Esophagus squamous epithelium (tissue), 5 donors: Measurements from ENCODE around the gene CNPPD1. TPM values are rescaled to one million over a fixed set of nuclear protein-coding genes. Genes with fewer than 3 reads are reported as not detected.
"Not testable (repeated sequence)": the region's sequence is repeated elsewhere in the genome, so short reads cannot be mapped to it uniquely, and the experiment has no call there.

Experiments used
- DNase-seq: peaks from one replicate; lab custom pipeline; 2025; lab: John Stamatoyannopoulos, UW
- H3K27ac ChIP-seq, 4 donors: fragments of 200-600 bp; sonication (generic); one replicate each; pipeline ENCODE4 v1.5.1; 2016 to 2019; ENCODE audit warnings: mild to moderate bottlenecking in 1 of 4
- H3K27me3 ChIP-seq, 4 donors: fragments of 200-600 bp; sonication (generic); 1 replicate in 3 of 4; 2 replicates in 1 of 4; pipeline versions ENCODE4 v1.5.1 to v1.6.0; 2017 to 2021; ENCODE audit warnings: antibody characterized with exemption in 1 of 4
- H3K36me3 ChIP-seq, 3 donors: fragments of 200-600 bp; sonication (generic); one replicate each; pipeline ENCODE4 v1.5.1; 2016 to 2019
- H3K4me1 ChIP-seq, 3 donors: fragments of 200-600 bp; sonication (generic); one replicate each; pipeline ENCODE4 v1.5.1; 2017 to 2019
- H3K4me3 ChIP-seq, 4 donors: fragments of 200-600 bp; sonication (generic); 1 replicate in 3 of 4; 2 replicates in 1 of 4; pipeline ENCODE4 v1.5.1; 2016 to 2019; ENCODE audit warnings: mild to moderate bottlenecking in 2 of 4, moderate library complexity in 1 of 4
- H3K9me3 ChIP-seq, 3 donors: fragments of 200-600 bp; sonication (generic); one replicate each; pipeline ENCODE4 v1.5.1; 2016 to 2019
- POLR2A ChIP-seq, 4 donors: fragments of 450-650 bp; IDR thresholded peaks; one replicate each; pipeline ENCODE4 v1.6.1; 2017; ENCODE audit warnings: antibody characterized with exemption in 4 of 4, mild to moderate bottlenecking in 4 of 4, moderate library complexity in 3 of 4
- WGBS, 2 donors: methylation state at CpG; one replicate each; pipeline ENCODE4 v1.1.5; 2018; 5-methylcytosine and 5-hydroxymethylcytosine counted together
- intact Hi-C: fragments of 100-400 bp; cut with DNase I; formaldehyde crosslinking; loops from one replicate; pipeline ENCODE4 v1.15.0; 2022
- total RNA-seq, 4 donors: library from RNA; depleted of rRNA; stranded (reverse); fragments of >200 nt; gene quantifications; one replicate each; pipeline ENCODE4 v1.1.0, GENCODE V29; 2016
- TF ChIP-seq, protein P1 (sequence below), 6 experiments: fragments of 450-650 bp in 4 of 6; fragments of 200-600 bp in 2 of 6; sonication (generic) in 2 of 6; IDR thresholded peaks; one replicate each; pipeline ENCODE4 v1.5.1; 2016 to 2019; ENCODE audit warnings: antibody characterized with exemption in 6 of 6, mild to moderate bottlenecking in 4 of 6, moderate library complexity in 4 of 6
- donor health status: DM: yes; HTN: yes; CAD: no.

The CNPPD1 gene
- total RNA-seq, 4 donors from 2014 or later = 35.3 to 49.8 (median 42.0) TPM

DNA sequence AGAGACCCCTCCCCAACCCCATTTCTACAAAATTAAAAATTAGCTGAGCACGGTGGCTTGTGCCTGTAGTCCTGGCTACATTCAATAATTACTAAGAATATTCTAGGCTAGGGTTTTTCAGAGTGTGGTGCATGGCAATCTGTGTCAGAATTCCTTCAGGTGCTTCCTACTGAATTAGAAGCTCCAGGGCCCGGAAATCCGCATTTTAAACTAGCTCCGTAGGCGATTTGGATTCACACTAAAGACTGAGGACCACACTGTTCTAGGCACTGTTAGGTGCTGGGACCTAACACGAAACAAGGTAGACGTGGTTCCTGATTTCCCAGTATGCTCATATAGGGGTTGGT, 29.2 kb upstream of the CNPPD1 start:
- H3K4me1 ChIP-seq = peaks cover 12 to 34% (median 14%) of the 10 kb centered on the region in 3 donors
- no peak for TF ChIP-seq POLR2A (IDR thresholded peaks at IDR 0.05)
- TF ChIP-seq, protein P1, sequence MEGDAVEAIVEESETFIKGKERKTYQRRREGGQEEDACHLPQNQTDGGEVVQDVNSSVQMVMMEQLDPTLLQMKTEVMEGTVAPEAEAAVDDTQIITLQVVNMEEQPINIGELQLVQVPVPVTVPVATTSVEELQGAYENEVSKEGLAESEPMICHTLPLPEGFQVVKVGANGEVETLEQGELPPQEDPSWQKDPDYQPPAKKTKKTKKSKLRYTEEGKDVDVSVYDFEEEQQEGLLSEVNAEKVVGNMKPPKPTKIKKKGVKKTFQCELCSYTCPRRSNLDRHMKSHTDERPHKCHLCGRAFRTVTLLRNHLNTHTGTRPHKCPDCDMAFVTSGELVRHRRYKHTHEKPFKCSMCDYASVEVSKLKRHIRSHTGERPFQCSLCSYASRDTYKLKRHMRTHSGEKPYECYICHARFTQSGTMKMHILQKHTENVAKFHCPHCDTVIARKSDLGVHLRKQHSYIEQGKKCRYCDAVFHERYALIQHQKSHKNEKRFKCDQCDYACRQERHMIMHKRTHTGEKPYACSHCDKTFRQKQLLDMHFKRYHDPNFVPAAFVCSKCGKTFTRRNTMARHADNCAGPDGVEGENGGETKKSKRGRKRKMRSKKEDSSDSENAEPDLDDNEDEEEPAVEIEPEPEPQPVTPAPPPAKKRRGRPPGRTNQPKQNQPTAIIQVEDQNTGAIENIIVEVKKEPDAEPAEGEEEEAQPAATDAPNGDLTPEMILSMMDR (IDR thresholded peaks at IDR 0.05) = no peak
- no peak for DNase-seq
- 12 to 17% methylated on average over 5 to 7 of the region's 7 CpGs for WGBS, 2 donors
- H3K36me3 ChIP-seq = peaks cover 6 to 32% (median 23%) of the 10 kb centered on the region in 3 donors
- H3K27ac ChIP-seq = peak overlapping the region; percentile 93 to 99 (median 97)
- H3K4me3 ChIP-seq = peak overlapping the region; percentile 70 to 83 (median 73)
- H3K27me3 ChIP-seq = no peaks in the 10 kb centered on the region
- intact Hi-C loops = no loop called here
- no peaks in the 10 kb centered on the region for H3K9me3 ChIP-seq

GRCh38 chr2:219205165-219205538, 28.4 kb upstream of the CNPPD1 start:
- H3K27ac ChIP-seq = no peak overlapping the region
- no peaks in the 10 kb centered on the region for H3K27me3 ChIP-seq
- no peak for TF ChIP-seq POLR2A (IDR thresholded peaks at IDR 0.05)
- TF ChIP-seq, protein P1 (IDR thresholded peaks at IDR 0.05) = no peak
- peaks cover 0 to 24% (median 15%) of the 10 kb centered on the region in 3 donors for H3K36me3 ChIP-seq
- intact Hi-C loops = no loop called here
- H3K4me3 ChIP-seq = no peak overlapping the region
- no peaks in the 10 kb centered on the region for H3K9me3 ChIP-seq
- 79 to 88% methylated on average over 5 of the region's 5 CpGs for WGBS, 2 donors
- peaks cover 12 to 34% (median 14%) of the 10 kb centered on the region in 3 donors for H3K4me1 ChIP-seq
- DNase-seq = no peak

DNA sequence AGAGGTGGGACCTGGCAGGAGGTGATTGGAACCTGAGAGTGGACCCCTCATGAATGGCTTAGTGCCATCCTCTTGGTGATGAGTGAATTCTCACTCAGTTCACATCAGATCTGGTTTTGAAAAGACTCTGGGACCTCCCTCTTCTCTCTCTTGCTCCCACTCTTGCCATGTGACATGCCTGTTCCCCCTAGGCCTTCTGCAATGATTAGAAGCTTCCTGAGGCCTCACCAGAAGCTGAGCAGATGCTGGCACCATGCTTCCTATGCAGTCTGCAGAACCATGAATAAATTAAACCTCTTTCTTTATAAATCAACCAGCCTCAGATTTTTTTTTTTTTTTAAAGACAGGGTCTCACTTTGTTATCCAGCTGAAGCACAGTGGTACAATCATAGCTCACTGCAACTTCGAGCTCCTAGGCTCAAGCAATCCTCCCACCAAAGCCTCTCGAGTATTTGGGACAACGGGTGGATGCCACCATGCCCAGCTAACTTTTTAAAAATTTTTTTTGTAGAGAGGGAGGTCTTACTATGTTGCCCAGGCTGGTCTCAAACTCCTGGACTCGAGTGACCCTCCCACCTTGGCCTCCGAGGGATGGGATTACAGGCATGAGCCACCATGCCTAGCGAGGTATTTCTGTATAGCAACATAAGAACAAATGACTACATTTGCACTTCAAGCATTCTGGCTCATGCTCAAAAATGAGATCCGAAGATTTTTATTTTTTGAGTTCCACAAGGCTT, 27.9 kb upstream of the CNPPD1 start:
- WGBS, 2 donors = 86 to 94% methylated on average over 7 of the region's 7 CpGs
- DNase-seq = no peak
- intact Hi-C loops = no loop called here
- Histone ChIP-seq H3K36me3 (peaks cover 0 to 19% (median 9%) of the 10 kb centered on the region in 3 donors), H3K9me3 (no peaks in the 10 kb centered on the region), H3K27me3 (no peaks in the 10 kb centered on the region), H3K27ac (no peak overlapping the region), H3K4me1 (peaks cover 12 to 34% (median 14%) of the 10 kb centered on the region in 3 donors), H3K4me3 (no peak overlapping the region)
- no peak for TF ChIP-seq POLR2A (IDR thresholded peaks at IDR 0.05)
- TF ChIP-seq, protein P1 (IDR thresholded peaks at IDR 0.05) = no peak

- no CpG with 5 or more reads among the region's 21 CpGs for WGBS, 2 donors
- H3K27me3 ChIP-seq, intact Hi-C loops, H3K27ac ChIP-seq, H3K4me3 ChIP-seq, H3K4me1 ChIP-seq, DNase-seq, H3K36me3 ChIP-seq, H3K9me3 ChIP-seq: not testable (repeated sequence)
Observed at GRCh38 chr2:219201331-219201730, 24.6 kb upstream of the CNPPD1 start.

GRCh38 chr2:219200502-219201326, 24.0 kb upstream of the CNPPD1 start:
- DNase-seq, H3K4me3 ChIP-seq, H3K27ac ChIP-seq, H3K9me3 ChIP-seq, intact Hi-C loops, H3K27me3 ChIP-seq, H3K4me1 ChIP-seq, H3K36me3 ChIP-seq: not testable (repeated sequence)
- 68 to 75% methylated on average over 17 to 18 of the region's 26 CpGs for WGBS, 2 donors
